NCI-H748 (cell line): ENCODE measurements around the gene ZNF599.

ENCODE experiments used
- DNase-seq: peaks from one replicate; lab custom pipeline; 2025; ENCODE audit not compliant: unreplicated experiment; lab: John Stamatoyannopoulos, UW

Gene ZNF599

GRCh38 chr19:34744896-34745690 lies 27.9 kb downstream of the ZNF599 start:
- DNase-seq: no peak

GRCh38 chr19:34734537-34735103 lies 38.4 kb downstream of the ZNF599 start:
- peak; percentile 66 for DNase-seq

GRCh38 chr19:34733746-34734536 lies 39.1 kb downstream of the ZNF599 start, which contains the start of gene ZNF181:
Gene ZNF181, plus strand, starts transcription at chr19:34734243. Its CDS starts 795 bp downstream, at chr19:34735038.
- DNase-seq: peak; percentile 96

GRCh38 chr19:34733266-34733745 lies 39.7 kb downstream of the ZNF599 start:
- DNase-seq: peak; percentile 80

- no peak for DNase-seq
Measured at GRCh38 chr19:34732612-34733211, 40.3 kb downstream of the ZNF599 start.

- no peak for DNase-seq
Measured at GRCh38 chr19:34731964-34732363, 41.1 kb downstream of the ZNF599 start.

GRCh38 chr19:34731019-34731829 lies 41.8 kb downstream of the ZNF599 start:
- DNase-seq: no peak

- no peak for DNase-seq
Measured at GRCh38 chr19:34725400-34725799, 47.6 kb downstream of the ZNF599 start.

GRCh38 chr19:34722353-34722752 lies 50.7 kb downstream of the ZNF599 start:
- no peak for DNase-seq

GRCh38 chr19:34715357-34715756 lies 57.7 kb downstream of the ZNF599 start:
- DNase-seq: no peak

GRCh38 chr19:34713262-34713637 lies 59.8 kb downstream of the ZNF599 start:
- no peak for DNase-seq

GRCh38 chr19:34712395-34713261 lies 60.4 kb downstream of the ZNF599 start:
- peak; percentile 77 for DNase-seq

- peak; percentile 21 for DNase-seq
Measured at GRCh38 chr19:34711890-34712289, 61.1 kb downstream of the ZNF599 start.
